ENCODE data around the gene TECPR2.

Gene TECPR2

GRCh38 chr14:102373110-102373509, 10.4 kb downstream of the TECPR2 start:
- DNase-seq (ENCODE audit: low read depth, low spot score) = no peak

DNA sequence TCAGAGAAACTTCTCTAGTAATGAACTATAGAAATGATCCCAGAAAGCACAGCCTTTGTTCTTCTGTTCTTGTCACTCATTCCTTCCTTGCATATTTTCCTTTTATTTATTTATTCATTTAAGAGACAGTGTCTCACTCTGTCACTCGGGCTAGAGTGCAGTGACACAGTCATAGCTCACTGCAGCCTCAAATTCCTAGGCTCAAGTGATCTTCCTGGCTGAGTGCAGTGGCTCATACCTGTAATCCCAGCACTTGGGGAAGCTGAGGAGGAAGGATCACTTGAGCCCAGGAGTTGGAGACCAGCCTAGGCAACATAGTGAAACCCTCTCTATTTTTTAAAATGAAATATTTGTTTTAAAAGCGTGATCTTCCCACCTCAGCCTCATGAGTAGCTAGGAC, 11.5 kb downstream of the TECPR2 start:
- DNase-seq (ENCODE audit: low read depth, low spot score) = no peak

GRCh38 chr14:102375119-102375518, 12.4 kb downstream of the TECPR2 start:
- no peak for DNase-seq (ENCODE audit: low read depth, low spot score)

DNA sequence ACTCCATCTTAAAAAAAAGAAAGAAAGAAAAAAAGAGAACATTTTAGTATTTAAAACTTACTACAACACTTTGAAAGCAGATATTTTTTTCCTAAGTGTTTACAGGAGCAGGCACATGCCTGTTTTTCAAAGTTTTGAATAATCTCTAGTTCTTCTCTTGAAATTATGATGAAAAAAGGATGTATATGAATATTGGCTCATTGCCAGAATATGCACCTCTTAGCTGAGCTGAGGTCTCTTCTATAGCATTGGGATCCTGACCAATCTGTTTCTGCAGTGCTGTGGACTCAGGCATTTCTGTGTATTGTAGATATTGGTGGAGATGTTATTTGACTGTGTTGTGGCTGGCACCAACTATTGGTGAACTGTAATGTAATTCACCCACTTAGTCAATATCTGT, 15.0 kb downstream of the TECPR2 start:
- no peak for DNase-seq (ENCODE audit: low read depth, low spot score)

GRCh38 chr14:102378830-102379229, 16.1 kb downstream of the TECPR2 start:
- DNase-seq (ENCODE audit: low read depth, low spot score) = no peak

DNA sequence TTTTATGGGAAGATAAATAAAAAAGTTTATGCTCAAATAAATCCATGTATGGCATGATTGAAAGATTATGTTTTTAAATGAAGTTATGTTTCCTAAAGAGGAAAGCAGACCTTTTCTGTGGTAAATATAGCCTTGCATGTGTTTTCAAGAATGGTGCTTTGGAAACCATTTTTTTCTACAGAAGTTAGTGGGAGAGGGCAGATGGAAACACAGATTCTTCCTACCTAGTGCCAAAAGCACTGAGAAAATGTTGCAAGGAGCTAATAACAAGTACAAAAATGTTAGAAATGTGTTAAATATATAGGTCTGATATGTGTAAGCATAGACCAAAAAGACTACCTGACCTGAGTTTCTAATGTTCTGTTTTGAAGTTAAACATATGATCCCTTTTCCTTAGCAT, 24.3 kb downstream of the TECPR2 start:
- DNase-seq (ENCODE audit: low read depth, low spot score) = no peak

DNA sequence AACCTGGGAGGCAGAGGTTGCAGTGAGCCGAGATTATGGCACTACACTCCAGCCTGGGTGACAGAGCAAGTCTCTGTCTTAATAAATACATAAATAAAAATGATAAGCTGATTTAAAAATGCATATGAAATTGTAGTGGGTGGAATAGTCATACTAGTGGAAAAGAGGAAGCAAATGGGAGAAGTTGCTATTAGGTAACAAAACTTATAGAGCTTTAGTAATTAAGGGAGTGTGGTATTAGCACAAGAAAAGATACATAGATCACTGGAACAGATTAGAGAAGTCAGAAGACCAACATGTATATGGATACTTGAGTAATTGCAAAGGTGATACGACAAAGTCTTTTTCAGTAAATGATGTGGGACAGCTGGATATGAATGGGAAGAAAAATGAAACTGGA, 26.5 kb downstream of the TECPR2 start:
- DNase-seq (ENCODE audit: low read depth, low spot score) = no peak

- DNase-seq (ENCODE audit: low read depth, low spot score) = no peak
These were observed 27.5 kb downstream of the TECPR2 start for GRCh38 chr14:102390064-102390855.

DNA sequence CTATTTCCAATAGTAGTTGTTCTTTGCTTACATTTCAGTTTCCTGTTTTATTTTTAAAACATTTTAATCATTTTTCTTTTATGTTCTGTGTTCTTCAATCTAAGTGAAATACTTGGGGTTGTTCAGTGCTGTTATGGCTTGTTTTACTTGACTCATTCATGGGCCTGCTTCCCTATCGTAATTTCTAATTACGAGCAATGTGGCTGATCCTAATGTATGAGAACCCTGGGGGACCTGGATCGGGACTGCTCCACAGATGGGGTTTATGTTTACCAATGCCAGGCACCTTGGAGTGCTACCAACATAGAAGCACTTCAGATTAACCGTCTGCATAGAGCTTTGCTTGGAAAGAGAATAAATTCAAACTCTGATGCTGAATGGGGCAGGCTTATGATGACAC, 29.8 kb downstream of the TECPR2 start:
- no peak for DNase-seq (ENCODE audit: low read depth, low spot score)

GRCh38 chr14:102394717-102395375, 32.1 kb downstream of the TECPR2 start:
- DNase-seq (ENCODE audit: low read depth, low spot score) = no peak

DNA sequence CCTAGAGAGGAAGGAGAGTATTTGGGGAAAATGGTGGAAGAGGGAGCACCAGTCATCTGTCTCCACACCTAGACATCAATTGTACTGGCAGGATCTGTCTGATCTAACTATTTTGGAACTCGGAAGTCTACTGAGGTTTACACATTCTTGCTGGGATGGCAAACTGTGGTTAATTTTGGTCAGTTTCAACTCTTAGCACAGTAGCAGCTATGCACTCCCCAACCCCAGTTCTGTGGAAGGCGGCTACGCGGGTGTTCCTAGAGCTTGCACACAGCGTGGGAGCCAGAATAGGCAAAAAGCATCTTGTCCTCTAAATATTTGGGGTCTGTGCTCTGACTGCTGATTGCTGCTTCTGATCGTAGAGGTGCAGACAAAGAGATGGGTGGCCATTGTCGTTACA, 33.8 kb downstream of the TECPR2 start:
- no peak for DNase-seq (ENCODE audit: low read depth, low spot score)

DNA sequence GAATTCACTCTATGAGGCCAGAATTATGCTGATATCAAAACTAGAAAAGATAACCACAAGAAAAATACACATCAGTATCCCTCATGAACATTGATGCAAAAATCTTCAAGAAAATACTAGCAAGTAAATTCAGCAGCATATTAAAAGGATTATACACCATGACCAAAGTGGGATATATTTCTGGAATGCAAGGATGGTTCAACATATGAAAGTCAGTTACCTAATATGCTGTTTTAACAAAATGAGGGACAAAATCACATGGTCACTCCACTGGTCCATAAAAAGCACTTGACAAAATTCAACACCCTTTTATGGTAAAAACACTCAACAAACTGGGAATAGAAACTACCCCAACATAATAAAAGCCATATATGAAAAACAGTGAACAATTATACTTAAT, 40.3 kb downstream of the TECPR2 start:
- DNase-seq (ENCODE audit: low read depth, low spot score) = no peak

DNA sequence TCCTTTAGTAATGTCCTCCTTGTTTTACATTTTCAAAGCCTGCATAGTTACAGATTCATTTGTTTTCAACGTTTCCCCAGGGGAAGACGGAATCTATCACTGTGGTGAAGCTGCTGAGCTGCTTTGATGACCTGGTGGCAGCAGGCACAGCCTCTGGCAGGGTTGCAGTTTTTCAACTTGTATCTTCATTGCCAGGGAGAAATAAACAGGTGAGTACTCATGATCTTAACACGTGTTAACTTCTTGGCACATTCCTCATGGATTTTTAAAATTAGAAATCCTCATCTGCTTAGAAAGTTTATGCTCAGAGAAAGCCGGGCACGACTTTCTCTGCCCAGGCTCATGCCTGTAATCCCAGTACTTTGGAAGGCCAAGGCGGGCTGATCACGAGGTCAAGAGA, 44.5 kb downstream of the TECPR2 start:
- no peak for DNase-seq (ENCODE audit: low read depth, low spot score)

GRCh38 chr14:102408724-102409123, 46.0 kb downstream of the TECPR2 start:
- DNase-seq (ENCODE audit: low read depth, low spot score) = no peak

- no peak for DNase-seq (ENCODE audit: low read depth, low spot score)
These were observed 52.9 kb downstream of the TECPR2 start for GRCh38 chr14:102415671-102416070.

DNA sequence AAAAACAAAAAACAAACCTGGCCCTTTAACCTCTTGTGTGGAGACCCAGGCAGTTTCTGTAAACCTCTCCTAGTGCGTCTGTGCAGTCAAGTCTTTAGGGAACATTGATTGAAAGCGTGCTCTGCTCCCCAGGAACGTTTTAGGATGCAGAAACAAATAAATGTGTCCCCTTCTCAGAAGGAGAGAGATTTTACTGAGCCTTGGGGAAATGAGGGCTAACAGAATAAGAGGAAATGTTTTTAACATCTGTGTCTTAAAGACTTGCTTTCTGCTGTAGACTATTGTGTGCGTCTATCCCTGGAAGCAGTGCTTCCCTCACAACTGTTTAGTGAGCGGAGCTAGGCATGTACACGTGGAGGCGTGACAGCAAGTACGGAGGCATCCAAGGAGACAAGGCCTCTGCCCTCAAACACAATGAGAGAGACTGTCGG, 54.3 kb downstream of the TECPR2 start:
- no peak for DNase-seq (ENCODE audit: low read depth, low spot score)

GRCh38 chr14:102417646-102418045, 54.9 kb downstream of the TECPR2 start:
- no peak for DNase-seq (ENCODE audit: low read depth, low spot score)

DNA sequence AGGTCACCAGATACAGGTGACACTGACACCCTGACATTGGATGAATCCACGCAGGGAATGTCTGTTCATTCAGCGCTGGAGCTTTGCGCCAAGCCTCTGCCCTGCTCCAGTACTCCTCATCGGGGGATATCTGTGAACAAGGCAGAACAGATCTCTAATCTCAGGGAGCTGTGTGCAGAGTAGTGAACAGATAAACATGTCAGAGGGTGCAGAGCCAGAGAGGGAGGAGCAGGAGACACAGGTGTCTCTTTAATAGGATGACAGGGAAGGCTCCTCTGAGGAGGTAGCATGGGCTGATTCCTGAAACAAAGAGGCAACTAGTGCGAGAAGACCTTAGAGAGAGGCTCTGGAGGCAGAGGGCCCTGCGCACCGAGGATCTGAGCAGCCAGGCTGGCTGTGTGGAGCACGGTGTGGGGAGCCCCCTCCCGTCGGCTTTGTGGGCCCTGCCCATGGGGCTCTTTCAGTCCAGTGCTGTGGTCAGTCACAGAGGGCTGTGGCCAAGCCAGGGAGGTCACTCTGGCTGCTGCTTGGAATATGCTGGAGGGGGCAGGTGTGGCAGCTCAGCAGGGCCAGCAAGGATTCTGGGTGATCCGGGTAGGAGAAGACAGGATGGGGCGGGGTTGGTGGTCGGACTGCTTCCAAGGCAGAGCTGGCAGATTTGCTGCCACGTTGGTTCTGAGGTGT, 55.6 kb downstream of the TECPR2 start:
- DNase-seq (ENCODE audit: low read depth, low spot score) = no peak

DNA sequence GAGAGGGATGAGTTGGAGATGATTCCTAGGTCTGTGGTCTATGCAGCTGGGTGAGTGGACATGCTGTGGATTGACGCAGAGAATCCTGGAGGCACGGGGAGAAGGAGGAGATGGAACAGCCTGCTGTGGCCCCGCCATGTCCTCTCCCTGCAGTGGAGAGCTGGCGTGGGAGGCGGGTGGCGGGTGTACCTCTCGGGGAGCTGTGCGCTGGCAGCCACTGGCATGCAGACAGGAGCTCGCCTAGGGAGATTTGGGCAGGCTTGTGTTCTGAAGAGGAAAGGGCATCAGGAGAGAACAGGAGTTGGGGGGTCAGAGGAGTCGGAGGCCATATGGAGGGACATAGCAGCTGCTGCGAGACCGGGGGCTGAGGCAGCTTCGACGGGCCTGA, 56.1 kb downstream of the TECPR2 start:
- no peak for DNase-seq (ENCODE audit: low read depth, low spot score)

DNA sequence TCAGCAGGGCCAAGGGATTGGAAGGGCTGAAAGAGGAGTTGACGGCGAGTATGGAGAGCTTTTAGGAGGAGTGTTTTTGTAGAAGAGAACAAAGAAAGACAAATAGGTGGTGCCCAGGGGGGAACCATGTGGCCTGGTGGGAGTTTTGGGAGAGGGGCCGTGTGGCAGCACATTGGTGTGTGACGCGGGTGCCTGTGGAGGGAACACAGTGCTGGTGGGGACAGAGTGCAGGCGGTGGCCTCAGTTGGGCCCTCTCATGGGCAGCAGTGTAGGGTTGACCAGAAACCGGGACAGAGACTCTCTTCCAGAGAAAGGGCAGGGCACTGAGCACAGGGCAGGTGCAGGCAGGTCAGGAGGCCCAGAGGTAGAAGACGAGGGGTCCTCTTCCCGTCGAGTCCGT, 56.5 kb downstream of the TECPR2 start:
- DNase-seq (ENCODE audit: low read depth, low spot score) = no peak

- no peak for DNase-seq (ENCODE audit: low read depth, low spot score)
These were observed 57.0 kb downstream of the TECPR2 start for GRCh38 chr14:102419716-102420115.

DNA sequence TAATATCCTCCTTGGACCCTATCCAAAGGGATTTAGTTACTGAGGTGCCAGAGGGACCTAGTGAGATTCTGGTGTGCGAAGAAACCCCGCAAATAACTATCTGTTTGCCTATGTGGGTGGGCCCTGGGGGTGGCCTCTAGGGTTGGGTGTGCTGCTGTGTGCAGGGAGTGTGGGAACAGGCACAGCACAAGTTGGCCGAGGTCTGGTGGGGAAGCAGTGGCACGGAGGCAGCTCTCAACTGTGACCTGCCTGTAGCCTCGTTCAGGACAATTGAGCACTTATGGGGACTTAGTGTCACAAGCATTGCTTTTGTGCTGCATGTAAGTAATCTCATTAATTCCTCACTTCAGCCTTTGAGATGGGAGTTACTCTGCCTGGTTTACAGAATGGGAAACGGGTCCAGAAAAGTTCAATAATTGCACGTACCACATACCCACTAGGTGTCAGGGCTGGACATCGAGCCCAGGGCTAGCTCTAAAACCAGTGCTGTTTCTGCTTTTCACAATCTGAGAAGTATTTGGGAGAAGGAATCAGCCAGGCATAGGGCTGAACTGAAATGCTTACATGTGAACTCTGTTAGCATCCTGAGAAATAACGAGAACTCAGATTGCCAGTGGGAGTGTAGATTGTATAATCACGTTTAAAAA, 58.8 kb downstream of the TECPR2 start:
- DNase-seq (ENCODE audit: low read depth, low spot score) = no peak

Data from activated CD4-positive, CD25-positive, alpha-beta regulatory T cell treated with anti-CD3 and anti-CD28 coated beads, Interleukin-2, amount 50 U/mL, for 16 hours (primary cell).